AG20443 (cell line): ENCODE measurements around the gene TOMM20L.
"Not testable (repeated sequence)": the region's sequence is repeated elsewhere in the genome, so short reads cannot be mapped to it uniquely, and the experiment has no call there.

ENCODE experiments used
- DNase-seq: peaks from one replicate; pipeline ENCODE4 v3.0.0; 2012; ENCODE audit warnings: low spot score, mixed read lengths

Gene TOMM20L

DNA sequence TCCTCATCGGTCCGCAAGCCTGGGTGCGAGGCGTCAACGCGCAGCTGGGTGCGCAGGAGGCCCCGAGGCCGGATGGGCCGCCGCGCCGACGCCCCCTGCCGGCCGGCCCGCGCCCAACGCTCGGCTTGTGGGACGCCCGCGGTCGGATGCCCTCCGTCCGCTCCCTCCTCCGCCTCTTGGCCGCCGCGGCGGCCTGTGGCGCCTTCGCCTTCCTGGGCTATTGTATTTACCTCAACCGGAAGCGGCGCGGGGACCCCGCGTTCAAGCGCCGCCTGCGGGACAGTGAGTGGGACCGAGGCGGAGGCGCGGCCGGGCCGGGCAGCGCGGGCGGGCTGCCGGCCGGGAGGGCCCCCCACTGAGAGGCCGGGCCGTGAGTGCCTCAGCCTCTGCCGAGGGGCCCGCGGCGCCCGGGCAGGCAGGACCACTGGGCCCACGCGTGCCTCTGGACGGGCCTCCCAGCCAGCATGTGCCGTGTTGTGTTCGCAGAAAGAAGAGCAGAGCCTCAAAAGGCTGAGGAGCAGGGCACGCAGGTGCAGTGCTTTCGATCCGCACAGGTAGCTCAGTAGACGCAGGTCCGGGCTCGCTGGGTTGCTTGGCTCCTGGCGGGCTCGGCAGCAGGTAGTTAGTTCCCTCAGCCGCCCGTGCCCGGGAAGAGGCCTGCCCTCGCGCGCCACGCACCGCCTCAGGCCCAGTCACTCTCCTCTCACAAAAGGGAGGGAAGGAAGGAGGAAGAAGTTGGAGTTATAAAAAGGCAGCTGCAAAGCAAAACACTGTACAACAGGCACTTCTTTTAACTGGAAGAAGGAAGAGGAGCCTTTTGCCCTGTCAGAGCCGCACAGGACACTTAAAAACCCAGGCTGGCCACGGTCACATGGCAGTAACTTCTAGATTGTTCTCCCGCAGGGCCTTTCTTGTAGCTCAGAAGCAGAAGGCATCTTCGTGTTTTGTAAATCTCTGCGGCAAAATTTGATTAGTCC is at the start of gene TOMM20L:
TOMM20L (plus strand) TSS at position 119 of the 977 bp plus-strand sequence; CDS start at position 147, 28 bp downstream.
- DNase-seq, result peak; percentile 96

DNA sequence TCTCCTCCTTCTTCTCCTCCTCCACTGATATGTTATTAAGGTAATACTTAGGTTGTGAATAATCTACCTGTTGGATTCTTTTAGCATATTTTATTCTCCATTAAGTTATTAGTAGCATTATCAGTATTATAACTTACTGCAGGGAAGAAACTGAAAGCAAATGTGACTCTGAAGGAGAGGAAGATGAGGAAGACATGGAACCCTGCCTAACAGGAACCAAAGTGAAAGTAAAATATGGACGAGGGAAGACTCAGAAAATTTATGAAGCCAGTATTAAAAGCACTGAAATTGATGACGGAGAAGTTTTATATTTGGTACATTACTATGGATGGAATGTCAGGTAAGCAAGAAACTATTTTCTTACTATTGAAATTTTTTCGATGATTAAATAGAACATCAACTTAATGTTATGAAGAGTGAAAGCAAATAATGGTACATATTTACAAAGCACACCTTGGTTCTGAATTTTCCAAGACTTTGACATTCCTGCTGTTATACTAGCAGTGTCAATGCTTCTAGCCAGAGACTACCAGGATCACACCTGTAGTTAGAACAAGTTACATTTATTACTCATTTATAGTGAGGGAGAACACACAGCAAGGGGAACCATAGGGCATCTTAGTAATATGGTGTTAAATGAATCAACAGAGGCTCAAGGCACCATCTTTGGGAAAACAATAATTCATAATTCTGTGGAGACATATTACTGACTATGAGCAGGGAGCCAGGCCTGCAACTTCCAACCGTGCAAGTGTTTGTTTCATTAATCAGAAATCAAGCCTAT is 42.0 kb upstream of the TOMM20L start:
- no peak for DNase-seq

DNA sequence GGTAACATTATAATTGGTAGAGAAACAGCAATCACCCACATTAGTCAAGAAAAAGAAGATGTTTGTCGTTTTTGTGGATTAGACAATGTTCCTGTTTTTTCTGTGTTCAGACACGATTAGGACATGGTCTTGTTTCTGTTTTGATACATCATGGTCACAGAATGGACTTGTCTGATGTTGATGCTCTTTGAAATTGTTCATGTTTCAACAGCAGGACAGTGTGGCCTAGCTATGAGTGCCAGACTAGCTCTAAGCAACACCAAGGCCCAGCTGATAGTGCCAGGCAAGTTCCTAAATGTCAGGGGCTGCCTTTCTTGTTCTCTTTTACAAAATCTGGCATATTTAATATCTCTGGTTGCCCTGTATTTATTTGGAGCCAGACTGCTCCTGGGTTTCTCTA is 40.9 kb upstream of the TOMM20L start:
- DNase-seq, result no peak

DNA sequence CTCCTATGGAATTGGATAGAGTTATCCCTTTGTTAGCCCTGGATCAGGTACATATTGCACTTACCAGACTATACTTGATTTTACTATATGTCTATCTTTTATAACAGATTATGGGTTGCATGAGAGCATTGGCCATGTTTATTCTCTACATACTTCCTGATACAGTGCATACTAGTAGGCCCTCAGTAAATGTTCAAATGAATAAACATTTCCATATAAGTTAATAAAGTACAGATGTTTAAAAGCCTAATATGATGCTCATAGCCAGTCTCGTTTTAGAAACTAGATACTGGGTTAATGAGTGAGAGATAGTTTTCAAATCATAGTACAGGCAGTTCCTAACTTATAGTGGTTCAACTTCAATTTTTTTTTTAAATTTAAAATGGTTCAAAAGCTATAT is 39.5 kb upstream of the TOMM20L start:
- no peak for DNase-seq

DNA sequence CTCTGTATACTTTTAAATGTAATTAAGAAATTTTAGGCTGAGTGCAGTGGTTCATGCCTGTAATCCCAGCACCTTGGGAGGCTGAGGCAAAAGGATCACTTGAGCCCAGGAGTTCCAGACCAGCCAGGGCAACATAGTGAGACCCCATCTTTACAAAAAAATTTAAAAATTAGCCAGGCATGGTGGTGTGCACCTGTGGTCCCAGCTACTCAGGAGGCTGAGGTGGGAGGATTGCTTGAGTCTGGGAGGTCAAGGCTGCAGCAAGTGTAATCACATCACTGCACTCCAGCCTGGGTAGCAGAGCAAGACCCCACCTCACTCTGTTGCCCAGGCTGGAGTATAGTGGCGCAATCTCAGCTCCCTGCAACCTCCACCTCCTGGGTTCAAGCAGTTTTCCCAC is 33.5 kb upstream of the TOMM20L start:
- not testable (repeated sequence) for DNase-seq

DNA sequence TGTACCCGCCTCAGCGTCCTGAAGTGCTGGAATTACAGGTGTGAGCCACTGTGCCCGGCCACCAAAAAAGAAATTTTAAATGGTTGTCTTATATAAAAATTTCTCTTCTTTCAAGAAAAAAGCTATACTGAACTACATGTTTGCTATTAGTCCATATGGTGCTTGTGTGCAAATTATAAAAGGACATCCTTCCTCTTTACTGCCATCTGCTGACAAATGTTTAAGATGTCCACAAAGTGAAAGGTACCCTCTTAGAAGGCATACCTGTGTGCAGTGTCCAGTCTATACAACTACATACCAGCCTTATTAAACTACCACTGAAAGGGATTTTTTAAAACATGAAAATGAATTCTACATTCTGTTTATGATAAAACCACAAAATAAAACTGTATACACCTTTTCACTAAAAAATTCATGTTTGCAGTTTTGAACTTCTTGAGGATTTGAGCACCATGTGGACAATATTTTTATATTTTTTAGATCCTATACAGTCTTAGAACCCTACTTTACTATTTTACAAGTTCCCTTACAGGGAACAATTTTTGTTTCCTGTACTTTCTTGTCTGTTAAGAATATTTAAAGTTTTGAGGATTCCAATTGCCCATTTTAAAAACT is 32.8 kb upstream of the TOMM20L start:
- no peak for DNase-seq

DNA sequence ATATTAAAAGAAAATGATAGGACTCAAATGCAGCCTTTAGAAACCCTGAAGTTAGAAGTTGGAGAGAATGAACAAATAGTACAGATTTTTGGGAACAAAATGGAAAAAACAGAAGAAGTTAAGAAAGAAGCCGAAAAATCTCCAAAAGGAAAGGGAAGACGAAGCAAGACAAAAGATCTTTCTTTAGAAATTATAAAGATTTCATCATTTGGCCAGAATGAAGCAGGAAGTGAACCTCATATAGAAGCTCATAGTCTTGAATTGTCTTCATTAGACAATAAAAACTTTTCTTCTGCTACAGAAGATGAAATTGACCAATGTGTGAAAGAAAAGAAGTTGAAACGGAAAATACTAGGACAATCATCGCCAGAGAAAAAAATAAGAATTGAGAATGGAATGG is 31.4 kb upstream of the TOMM20L start:
- no peak for DNase-seq

DNA sequence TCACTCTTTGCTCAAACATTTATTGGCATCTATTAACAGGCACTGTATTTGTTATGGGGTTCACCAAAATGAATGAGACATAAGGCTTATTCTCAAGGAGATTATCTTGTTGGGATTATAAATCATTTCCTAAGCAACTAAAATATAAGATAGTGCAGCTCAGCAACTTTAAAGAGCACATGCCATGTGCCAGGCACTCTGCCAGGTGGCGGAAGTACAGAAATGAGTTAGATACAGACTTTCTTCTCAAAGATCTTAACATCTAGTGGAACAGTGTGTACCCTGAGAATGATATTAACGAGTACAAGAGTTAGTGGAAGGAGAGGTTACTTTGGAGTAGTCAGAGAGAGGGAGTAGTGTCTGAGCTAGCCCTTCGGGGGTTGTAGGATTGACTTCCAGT is 28.4 kb upstream of the TOMM20L start:
- DNase-seq, result no peak

DNA sequence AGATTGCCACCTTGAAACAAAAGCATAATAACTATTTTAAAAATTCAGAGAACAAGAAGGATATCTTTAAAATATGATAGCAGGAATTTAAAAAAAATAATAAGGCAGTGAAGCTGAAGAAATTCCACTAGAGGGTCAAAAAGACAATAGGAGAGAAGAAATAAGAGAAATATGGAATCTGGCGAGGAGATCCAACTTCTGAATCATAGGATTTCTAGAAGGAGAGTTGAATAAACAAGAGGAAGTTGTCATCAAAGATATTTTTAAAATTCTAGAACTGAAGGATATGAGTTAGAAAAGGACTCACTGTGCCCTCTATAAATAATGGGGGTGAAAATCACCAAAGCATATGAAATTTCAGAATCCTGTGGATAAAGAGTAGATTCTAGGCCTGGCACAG is 26.8 kb upstream of the TOMM20L start:
- DNase-seq, result no peak

DNA sequence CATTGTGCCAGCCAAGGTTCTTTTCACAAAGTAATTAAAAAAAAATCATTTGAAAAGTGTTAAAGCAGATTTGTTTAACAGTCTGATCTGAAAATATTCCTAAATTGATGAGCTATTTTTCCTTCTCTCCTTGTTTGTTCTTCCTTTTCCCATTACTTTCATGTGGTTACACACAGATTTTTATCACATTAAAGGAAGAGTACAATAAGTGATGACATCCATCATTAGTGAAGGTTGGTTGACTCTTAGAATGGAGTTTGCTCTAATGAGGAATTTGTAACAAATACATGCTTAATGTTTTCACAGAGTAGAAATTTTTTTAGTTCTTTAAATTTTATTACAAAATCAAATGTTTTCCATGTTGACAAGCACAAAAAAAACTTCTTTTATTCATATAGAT is 18.9 kb upstream of the TOMM20L start:
- DNase-seq, result no peak

DNA sequence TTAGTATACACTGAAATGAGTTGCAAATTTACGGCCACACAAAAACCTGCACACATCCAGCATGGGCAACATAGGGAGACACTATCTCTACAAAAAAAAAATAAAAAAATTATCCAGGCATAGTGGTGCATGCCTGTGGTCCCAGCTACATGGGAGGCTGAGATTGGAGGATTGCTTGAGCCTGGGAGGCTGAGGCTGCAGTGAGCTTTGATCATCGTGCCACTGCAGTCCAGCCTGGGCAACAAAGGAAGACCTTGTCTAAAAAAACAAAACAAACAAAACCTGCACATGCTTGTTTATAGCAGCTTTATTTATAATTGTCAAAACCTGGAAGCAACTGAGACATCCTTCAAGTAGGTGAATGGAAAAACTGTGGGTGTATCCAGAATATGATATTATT is 4.9 kb upstream of the TOMM20L start:
- DNase-seq, result no peak

DNA sequence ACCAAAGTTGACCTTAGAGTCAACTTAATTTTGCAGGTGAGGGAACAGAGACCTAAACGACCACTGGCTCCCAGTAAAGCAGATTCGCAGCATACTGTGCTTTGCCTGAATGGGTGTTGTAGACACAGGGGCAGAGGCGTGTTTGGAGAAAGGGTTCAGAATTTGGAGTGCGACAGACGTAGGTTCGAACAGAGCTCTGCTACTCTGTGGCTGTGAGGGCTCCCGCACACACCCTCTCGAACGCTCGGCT is 243 bp upstream of the TOMM20L start:
- DNase-seq, result no peak

DNA sequence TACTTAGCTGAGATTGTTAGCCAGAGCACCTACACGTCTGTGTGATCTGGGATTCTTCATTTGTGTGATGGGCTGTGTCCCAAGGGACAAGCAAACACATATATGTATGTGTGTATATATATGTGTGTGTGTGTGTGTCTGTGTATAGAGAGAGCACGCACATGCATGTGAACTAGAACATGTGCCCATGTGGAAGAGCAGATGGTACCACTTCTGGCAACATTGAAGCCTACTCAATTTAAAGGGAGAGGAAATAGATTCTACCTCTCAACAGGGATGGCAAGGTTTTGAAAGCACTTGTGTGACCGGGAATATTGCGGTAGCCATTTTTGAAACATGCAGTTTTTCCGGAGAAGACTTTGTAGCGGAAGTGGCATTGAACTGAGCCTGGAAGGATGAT is 1.4 kb downstream of the TOMM20L start:
- no peak for DNase-seq

DNA sequence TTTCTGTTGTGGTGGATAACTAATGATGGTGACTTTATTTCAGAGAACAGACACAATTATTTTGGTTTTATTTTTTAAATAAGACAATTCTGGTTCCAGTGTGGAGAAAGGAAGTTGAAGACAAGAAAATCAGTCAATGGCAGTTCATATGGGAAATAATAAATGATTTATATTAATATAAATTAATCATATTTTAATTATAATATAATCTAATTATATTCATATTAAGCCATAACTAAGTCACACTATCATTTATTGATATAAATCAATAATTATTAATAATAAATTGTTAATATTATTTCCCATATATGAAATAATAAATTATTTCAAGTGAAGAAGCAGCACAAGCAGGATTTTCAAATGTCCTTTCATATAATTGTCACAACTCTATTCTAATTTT is 2.8 kb downstream of the TOMM20L start:
- no peak for DNase-seq

DNA sequence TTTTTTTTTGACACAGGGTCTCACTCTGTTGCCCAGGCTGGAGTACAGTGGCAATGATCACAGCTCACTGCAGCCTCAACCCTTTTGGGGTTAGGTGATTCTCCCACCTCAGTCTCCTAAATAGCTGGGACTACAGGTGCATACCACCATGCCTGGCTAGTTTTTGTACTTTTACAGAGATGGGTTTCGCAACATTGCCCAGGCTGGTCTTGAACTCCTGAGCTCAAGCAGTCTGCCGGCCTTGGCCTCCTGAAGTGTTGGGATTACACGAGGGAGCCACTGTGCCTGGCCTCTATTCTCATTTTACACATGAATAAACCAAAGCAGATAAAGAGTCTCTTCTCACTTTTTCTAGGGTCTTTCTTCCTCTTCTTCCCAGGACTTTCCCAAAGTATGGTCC is 3.2 kb downstream of the TOMM20L start:
- no peak for DNase-seq

DNA sequence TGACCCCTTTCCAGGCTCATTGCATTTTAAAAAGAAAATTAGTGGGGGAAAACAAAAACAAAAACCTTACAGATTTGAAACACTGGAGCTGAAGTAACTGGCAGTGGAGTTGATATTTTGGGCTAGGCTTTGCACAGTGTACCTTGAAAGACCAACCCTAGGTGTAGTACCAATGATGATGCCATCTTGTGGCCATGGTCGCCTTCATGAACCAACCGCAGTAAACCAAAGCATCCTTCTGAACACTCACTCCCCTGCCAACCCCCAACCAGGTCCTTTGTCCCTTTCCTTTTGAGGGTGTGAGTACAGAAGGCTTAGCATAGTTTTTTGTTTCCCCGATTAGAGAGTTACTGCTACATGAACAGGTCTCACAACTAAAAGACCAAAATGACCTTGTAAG is 5.9 kb downstream of the TOMM20L start:
- DNase-seq, result no peak

DNA sequence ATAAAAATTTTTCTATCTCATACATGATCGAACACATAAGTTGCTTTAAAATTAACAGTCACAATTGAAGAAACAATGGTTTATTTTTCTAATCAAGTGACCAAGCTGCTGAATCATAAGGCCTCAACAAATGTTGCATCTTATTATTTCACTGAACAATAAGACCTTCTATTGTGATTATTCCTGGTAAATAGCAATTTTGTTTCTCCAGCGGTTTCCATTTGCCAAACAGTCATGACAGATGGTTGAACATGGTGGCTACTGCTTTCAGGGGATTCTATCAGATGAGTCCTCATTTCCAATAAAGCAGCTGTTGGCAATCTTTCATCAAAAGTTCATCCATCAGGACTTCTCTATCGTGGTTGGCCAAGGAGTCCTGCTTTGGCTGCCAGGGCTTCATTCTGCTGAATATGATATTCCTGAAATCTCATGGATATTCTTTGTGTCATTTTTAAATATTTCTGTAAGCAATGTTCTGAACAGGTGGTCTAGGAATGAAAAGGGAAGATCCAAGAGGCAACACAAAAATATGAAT is 13.0 kb downstream of the TOMM20L start:
- no peak for DNase-seq

DNA sequence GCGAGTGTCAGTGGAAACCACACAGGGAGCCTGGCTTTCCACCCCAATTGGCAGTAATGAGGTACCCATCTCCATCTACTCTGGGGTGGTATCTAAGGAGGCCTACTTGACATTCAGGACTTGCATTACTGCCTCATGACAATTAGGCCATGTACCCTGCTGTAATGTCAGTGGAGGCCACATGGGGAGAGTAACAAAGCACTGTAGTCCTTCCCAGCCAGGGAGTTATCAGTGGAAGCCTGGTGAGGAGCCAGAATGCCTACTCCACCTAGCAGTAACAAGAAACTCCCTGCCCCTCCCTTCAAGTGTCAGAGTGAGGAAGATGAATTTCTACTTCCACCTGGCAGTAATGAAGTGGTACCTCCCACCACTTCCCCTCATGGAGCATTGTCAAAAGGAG is 19.1 kb downstream of the TOMM20L start:
- DNase-seq, result no peak

DNA sequence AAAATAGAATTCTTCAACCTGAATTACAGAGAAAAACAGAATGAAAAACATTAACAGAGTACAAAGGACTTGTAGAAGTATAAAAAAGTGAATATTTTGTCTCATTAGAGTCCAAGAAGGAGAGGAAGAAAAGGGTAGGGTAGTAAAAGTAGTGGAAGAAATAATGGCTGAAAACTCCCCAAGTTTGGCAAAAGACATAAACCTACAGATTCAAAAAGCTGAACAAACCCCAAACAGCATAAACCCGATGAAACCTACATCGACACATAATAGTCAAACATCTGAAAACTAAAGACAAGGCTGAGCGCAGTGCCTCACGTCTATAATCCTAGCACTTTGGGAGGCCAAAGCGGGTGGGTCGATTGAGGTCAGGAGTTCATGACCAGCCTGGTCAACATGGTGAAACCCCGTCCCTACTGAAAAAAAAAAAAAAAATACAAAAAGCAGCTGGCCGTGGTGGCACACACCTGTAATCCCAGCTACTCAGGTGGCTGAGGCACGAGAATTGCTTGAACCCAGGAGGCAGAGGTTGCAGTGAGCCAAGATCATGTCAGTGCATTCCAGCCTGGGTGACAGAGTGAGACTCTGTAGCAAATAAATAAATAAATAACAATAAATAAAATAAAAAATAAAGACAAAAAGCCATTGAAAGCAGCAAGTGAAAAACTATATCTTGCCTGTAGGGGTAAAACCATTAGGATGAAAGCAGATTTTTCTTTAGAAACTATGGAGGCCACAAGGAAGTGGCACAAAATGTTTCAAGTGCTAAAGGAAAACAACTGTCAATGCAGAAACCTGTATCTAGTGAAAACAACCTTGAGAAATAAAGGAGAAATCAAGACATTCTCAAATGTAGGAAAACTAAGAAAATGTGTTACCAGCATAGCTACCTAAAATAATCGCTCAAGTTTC is 20.2 kb downstream of the TOMM20L start:
- no peak for DNase-seq

DNA sequence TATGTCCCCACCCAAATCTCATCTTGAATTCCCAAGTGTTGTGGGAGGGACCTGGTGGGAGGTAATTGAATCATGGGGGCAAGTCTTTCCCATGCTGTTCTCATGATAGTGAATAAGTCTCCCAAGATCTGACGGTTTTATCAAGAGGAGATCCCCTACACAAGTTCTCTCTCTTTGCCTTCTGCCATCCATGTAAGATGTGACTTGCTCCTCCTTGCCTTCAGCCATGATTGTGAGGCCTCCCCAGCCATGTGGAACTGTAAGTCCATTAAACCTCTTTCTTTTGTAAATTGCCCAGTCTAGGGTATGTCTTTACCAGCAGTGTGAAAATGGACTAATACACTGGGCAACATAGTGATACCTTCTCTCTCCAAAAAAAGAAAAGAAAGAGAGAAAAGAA is 21.2 kb downstream of the TOMM20L start:
- not testable (repeated sequence) for DNase-seq

DNA sequence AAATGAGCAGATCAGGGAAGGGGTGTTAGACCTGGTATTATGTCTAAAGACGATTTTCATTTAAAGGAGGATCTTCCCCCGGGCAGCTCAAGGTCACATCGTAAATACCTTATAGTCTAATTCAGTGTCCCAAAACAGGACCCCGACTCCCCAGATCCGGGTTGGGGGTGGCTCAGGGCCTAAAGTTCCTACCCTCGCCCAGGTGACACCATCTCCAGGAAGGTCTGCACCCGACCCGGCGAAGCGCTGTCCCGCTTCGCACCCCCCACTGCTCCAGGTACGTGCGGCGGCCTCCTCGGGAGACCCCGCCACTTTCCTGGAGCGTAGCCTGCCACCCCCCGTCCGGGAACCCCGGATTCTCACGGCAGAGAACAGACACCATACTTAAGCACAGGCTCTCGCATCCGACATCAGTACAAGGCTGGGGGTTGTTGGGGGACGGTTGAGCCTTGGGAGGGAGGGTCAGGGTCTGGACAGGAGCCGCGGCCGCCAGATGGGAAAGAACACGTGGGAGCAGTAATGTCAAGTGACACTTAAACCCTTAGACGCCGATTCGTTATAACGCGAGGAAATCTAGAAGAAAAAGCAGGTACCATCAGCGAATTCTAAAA is 31.0 kb downstream of the TOMM20L start:
- peak; percentile 76 for DNase-seq
